A549 (cell line): ENCODE data around the gene AVPR1A. TPM values are rescaled to one million over a fixed set of nuclear protein-coding genes. Genes with fewer than 3 reads are reported as not detected.

Source experiments
- ATAC-seq, 2 experiments: fragments of 200-7000 bp in 1 of 2; fragments of >200 bp in 1 of 2; cut with Nextera tagmentation in 1 of 2; cut with Tn5 transposase in 1 of 2; 3 replicates each; pipeline versions ENCODE4 v1.8.0 to v1.9.1; 2018 to 2020; ENCODE audit warnings: mild to moderate bottlenecking in 1 of 2, moderate library complexity in 1 of 2
- CTCF ChIA-PET: fragments of 300-600 bp; sonication (Branson Sonifier 250); formaldehyde crosslinking; extraction: SDS; loops from one replicate; lab custom pipeline; 2021; ENCODE audit warnings: antibody characterized with exemption, inconsistent platforms; lab: Yijun Ruan, JAX
- POLR2A ChIA-PET: fragments of 350-600 bp; formaldehyde crosslinking; extraction: SDS; loops from one replicate; lab custom pipeline; 2021; ENCODE audit warnings: antibody characterized with exemption, inconsistent platforms; lab: Yijun Ruan, JAX
- DNase-seq, 2 experiments: peaks; one replicate each; pipeline versions ENCODE4 v3.0.0 to v3.0.0-alpha.2; 2011 to 2016; ENCODE audit warnings: low read depth in 1 of 2, low spot score in 1 of 2
- FAIRE-seq: peaks from 2 replicates; lab custom pipeline; 2011; peaks lifted over from hg19 to GRCh38; lab: Jason Lieb, UNC
- H3K27ac ChIP-seq, 2 experiments: fragments of >200 bp; sonication (Bioruptor Twin); formaldehyde crosslinking; 3 replicates each; pipeline ENCODE4 v1.5.1; 2016 to 2017
- H3K4me1 ChIP-seq: fragments of >200 bp; sonication (Bioruptor Twin); formaldehyde crosslinking; 3 replicates; pipeline ENCODE4 v1.6.1; 2016
- H3K4me2 ChIP-seq: fragments of >200 bp; sonication (Bioruptor Twin); formaldehyde crosslinking; 3 replicates; pipeline ENCODE4 v1.6.1; 2016
- H3K4me3 ChIP-seq: fragments of >200 bp; sonication (Bioruptor Twin); formaldehyde crosslinking; 3 replicates; pipeline ENCODE4 v1.5.1; 2016
- H3K9me3 ChIP-seq: fragments of >200 bp; sonication (Bioruptor Twin); formaldehyde crosslinking; 3 replicates; pipeline ENCODE4 v1.6.1; 2016
- CHD4 ChIP-seq: fragments of 200-600 bp; sonication (generic); IDR thresholded peaks from 2 replicates; pipeline ENCODE4 v1.6.1; 2016; ENCODE audit warnings: antibody characterized with exemption, mild to moderate bottlenecking, borderline replicate concordance
- HEYL ChIP-seq: fragments of 250-450 bp; sonication (Bioruptor Pico); IDR thresholded peaks from 2 replicates; pipeline ENCODE4 v1.8.0; 2021; ENCODE audit warnings: mild to moderate bottlenecking, moderate library complexity
- MYC ChIP-seq: IDR thresholded peaks from 2 replicates; pipeline ENCODE4 v1.6.1; 2012; ENCODE audit warnings: mild to moderate bottlenecking, inconsistent platforms, low read length, improper control_type of control experiment, borderline replicate concordance
- POLR2AphosphoS2 ChIP-seq: conservative IDR thresholded peaks from 2 replicates; pipeline ENCODE4 v1.6.1; 2012; ENCODE audit warnings: low read length, improper control_type of control experiment, inconsistent platforms
- RAD21 ChIP-seq, 2 experiments: fragments of >200 bp in 1 of 2; sonication (Bioruptor Twin) in 1 of 2; formaldehyde crosslinking in 1 of 2; IDR thresholded peaks in 1 of 2; conservative IDR thresholded peaks in 1 of 2; 2 replicates in 1 of 2; 3 replicates in 1 of 2; pipeline ENCODE4 v1.6.1; 2012 to 2018; ENCODE audit warnings: inconsistent platforms in 1 of 2
- REST ChIP-seq: fragments of 200-600 bp; sonication (generic); IDR thresholded peaks from 2 replicates; pipeline ENCODE4 v1.6.1; 2016; ENCODE audit warnings: antibody characterized with exemption, mild to moderate bottlenecking, moderate library complexity
- SMC3 ChIP-seq: fragments of >200 bp; sonication (Bioruptor Twin); formaldehyde crosslinking; IDR thresholded peaks from 3 replicates; pipeline ENCODE4 v1.6.1; 2018; ENCODE audit warnings: inconsistent platforms
- ZNF302 ChIP-seq: fragments of 250-450 bp; sonication (Bioruptor Pico); IDR thresholded peaks from 2 replicates; pipeline ENCODE4 v1.9.0; 2021; ENCODE audit warnings: inconsistent platforms, mild to moderate bottlenecking, moderate library complexity
- ZSCAN20 ChIP-seq: fragments of 250-450 bp; sonication (Bioruptor Pico); IDR thresholded peaks from 2 replicates; pipeline ENCODE4 v1.8.0; 2022; ENCODE audit warnings: mild to moderate bottlenecking, moderate library complexity
- WGBS: methylation state at CpG from one replicate; pipeline ENCODE4 v1.1.6; 2017; ENCODE audit errors: missing lambda C conversion rate; 5-methylcytosine and 5-hydroxymethylcytosine counted together
- polyA plus RNA-seq, 4 experiments: library from polyadenylated mRNA; depleted of rRNA in 3 of 4; stranded (reverse); fragments of >200 nt; fragmentation: RNase III in 1 of 4; extraction: RNeasy Plus Mini Kit Qiagen cat#74134 plus additional on column Dnase treatment in 1 of 4; gene quantifications; 2 replicates in 3 of 4; 3 replicates in 1 of 4; pipeline ENCODE4 v1.2.3, GENCODE V29; 2011 to 2017
- TF ChIP-seq, protein P1 (sequence below): fragments of 250-450 bp; sonication (Bioruptor Pico); IDR thresholded peaks from 2 replicates; pipeline ENCODE4 v1.5.0; 2020; ENCODE audit warnings: low read depth, mild to moderate bottlenecking, moderate library complexity
- TF ChIP-seq, protein P2 (sequence below): fragments of >200 bp; sonication (Bioruptor Twin); formaldehyde crosslinking; IDR thresholded peaks from 3 replicates; pipeline ENCODE4 v1.5.1; 2016

The AVPR1A gene
- polyA plus RNA-seq, 2 of the 4 experiments (the other 2 are of a cell fraction): 0.01 TPM; not detected in 1

DNA sequence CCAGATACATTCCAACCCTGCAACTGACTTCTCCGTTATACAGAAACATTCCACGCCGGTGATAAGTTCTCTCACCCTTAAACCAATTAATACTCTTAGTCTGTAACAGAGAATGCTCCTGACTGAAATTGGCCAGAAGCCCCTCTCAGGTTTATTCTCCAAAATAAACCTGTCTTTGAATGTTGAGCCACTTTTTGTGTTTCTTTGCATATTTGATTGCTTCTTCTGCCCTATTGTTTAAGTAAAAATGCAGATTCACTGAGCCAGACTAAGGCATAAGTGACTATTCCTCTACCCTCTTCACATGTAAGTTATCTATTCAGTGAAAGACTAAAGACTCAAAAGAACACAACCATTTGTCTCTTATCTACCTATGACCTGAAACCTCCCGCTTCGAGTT, 3.6 kb upstream of the AVPR1A start:
- DNase-seq (no peak), FAIRE-seq (no peak), ATAC-seq (no peak)
- CTCF ChIA-PET: no interaction called here
- H3K27ac ChIP-seq: no peak overlapping the region
- POLR2A ChIA-PET: no interaction called here
- no peak for TF ChIP-seq CHD4
- TF ChIP-seq, protein P1, sequence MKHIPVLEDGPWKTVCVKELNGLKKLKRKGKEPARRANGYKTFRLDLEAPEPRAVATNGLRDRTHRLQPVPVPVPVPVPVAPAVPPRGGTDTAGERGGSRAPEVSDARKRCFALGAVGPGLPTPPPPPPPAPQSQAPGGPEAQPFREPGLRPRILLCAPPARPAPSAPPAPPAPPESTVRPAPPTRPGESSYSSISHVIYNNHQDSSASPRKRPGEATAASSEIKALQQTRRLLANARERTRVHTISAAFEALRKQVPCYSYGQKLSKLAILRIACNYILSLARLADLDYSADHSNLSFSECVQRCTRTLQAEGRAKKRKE (CRISPR knock-in tag): no peak
- H3K4me3 ChIP-seq: no peak overlapping the region
- 63% methylated on average over 5 of the region's 5 CpGs for WGBS
- H3K9me3 ChIP-seq: 0 out of 3 replicates have a peak, but pooled peaks cover 2% of the 10 kb centered on the region
- no peak overlapping the region for H3K4me2 ChIP-seq
- H3K4me1 ChIP-seq: peaks cover 12% of the 10 kb centered on the region; the same call in 2 of the 3 replicates

DNA sequence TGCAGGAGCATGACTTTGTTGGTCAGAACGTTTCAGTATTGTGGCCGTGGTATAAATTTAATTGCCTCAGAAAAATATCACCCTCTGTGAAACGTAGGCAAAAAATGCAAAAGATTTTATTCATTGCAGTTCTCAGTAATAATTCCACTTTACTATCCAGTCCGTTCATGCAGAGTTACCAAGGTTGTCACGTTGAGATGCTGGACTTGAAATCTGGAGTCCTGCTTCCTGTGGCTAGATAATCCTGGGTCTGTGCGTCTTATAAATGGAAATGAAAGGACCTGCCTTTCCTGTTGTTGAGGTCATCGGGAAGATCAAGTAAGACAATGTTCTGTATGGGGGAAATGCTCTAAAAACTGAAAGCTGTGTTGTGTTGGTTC, 1.3 kb upstream of the AVPR1A start:
- CTCF ChIA-PET: interaction anchor here (0.7 to 3.3 kb wide), 20 partner anchors 8 to 649 kb away, joined by 3 to 22 read pairs (median 5); no protein-coding TSS in a partner anchor
- ATAC-seq: peak in 1 of 2 experiments; percentile 5; a peak in 1 of 6 replicates
- Histone ChIP-seq H3K4me2 (peak overlapping the region; percentile 99), H3K4me3 (peak overlapping the region; percentile 49), H3K4me1 (peaks cover 12% of the 10 kb centered on the region; the same call in 2 of the 3 replicates), H3K27ac (no peak overlapping the region), H3K9me3 (0 out of 3 replicates have a peak, but pooled peaks cover 2% of the 10 kb centered on the region)
- WGBS: 26% methylated on average over 7 of the region's 7 CpGs
- TF ChIP-seq ZSCAN20: no peak
- POLR2A ChIA-PET: no interaction called here
- DNase-seq: no peak
- FAIRE-seq: no peak

GRCh38 chr12:63151623-63152320, 771 bp upstream of the AVPR1A start:
- CTCF ChIA-PET: interaction anchor here (0.7 to 3.3 kb wide), 23 partner anchors 8 to 650 kb away, joined by 3 to 22 read pairs (median 5); no protein-coding TSS in a partner anchor
- POLR2A ChIA-PET: no interaction called here
- peak overlapping the region; percentile 49 for H3K4me3 ChIP-seq
- 0 out of 3 replicates have a peak, but pooled peaks cover 2% of the 10 kb centered on the region for H3K9me3 ChIP-seq
- H3K4me1 ChIP-seq: peaks cover 12% of the 10 kb centered on the region; the same call in 2 of the 3 replicates
- TF ChIP-seq MYC (no peak), HEYL (CRISPR knock-in tag) (no peak), SMC3 (peak; percentile 49), ZNF302 (CRISPR knock-in tag) (no peak), RAD21 (conservative IDR thresholded peaks at IDR 0.05 in 1 of 2, IDR thresholded peaks at IDR 0.05 in 1 of 2) (peak; percentile 51 to 69), ZSCAN20 (no peak), REST (peak; percentile 41; the same call in 1 of the 2 replicates), POLR2AphosphoS2 (no peak)
- TF ChIP-seq, protein P2, sequence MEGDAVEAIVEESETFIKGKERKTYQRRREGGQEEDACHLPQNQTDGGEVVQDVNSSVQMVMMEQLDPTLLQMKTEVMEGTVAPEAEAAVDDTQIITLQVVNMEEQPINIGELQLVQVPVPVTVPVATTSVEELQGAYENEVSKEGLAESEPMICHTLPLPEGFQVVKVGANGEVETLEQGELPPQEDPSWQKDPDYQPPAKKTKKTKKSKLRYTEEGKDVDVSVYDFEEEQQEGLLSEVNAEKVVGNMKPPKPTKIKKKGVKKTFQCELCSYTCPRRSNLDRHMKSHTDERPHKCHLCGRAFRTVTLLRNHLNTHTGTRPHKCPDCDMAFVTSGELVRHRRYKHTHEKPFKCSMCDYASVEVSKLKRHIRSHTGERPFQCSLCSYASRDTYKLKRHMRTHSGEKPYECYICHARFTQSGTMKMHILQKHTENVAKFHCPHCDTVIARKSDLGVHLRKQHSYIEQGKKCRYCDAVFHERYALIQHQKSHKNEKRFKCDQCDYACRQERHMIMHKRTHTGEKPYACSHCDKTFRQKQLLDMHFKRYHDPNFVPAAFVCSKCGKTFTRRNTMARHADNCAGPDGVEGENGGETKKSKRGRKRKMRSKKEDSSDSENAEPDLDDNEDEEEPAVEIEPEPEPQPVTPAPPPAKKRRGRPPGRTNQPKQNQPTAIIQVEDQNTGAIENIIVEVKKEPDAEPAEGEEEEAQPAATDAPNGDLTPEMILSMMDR: peak; percentile 75
- 5% methylated on average over 26 of the region's 26 CpGs for WGBS
- peak overlapping the region; percentile 99 for H3K4me2 ChIP-seq
- no peak overlapping the region for H3K27ac ChIP-seq
- peak; percentile 64 to 69 for DNase-seq
- ATAC-seq: peak; percentile 79 to 92
- peak; percentile 36 for FAIRE-seq
